Measurements from ENCODE around the gene CSMD2.

CSMD2 gene

GRCh38 chr1:33468011-33468410 is 697.0 kb downstream of the CSMD2 start:
- DNase-seq = no peak

- DNase-seq = no peak
These were observed 698.9 kb downstream of the CSMD2 start for GRCh38 chr1:33466159-33466558.

- DNase-seq = no peak
These were observed 699.7 kb downstream of the CSMD2 start for GRCh38 chr1:33465316-33465715.

GRCh38 chr1:33464552-33464951 is 700.5 kb downstream of the CSMD2 start:
- no peak for DNase-seq
